ENCODE measurements around the gene MCC.

MCC gene

GRCh38 chr5:113108485-113108884 lies 379.8 kb downstream of the MCC start:
- no peak overlapping the region for H3K9ac ChIP-seq (ENCODE audit: insufficient read length, low read depth)
- no peak overlapping the region for H3K4me3 ChIP-seq (ENCODE audit: insufficient read length, low read depth)
- DNase-seq (ENCODE audit: low read depth, low spot score) = no peak
- TF ChIP-seq YY1 (IDR thresholded peaks at IDR 0.05; ENCODE audit: insufficient read depth, insufficient read length) = no peak
- TF ChIP-seq SUZ12 (IDR thresholded peaks at IDR 0.05; ENCODE audit: extremely low read depth, insufficient read depth, insufficient read length) = no peak
- TF ChIP-seq ZNF274 (IDR thresholded peaks at IDR 0.05; ENCODE audit: low read depth, low read length) = no peak
- H3K36me3 ChIP-seq (ENCODE audit: insufficient read depth, insufficient read length, low read length) = peaks cover 8% of the 10 kb centered on the region
- H3K4me1 ChIP-seq (ENCODE audit: insufficient read depth, insufficient read length) = no peaks in the 10 kb centered on the region
- no peaks in the 10 kb centered on the region for H3K9me3 ChIP-seq (ENCODE audit: insufficient read depth, low read length)
- H3K27me3 ChIP-seq (ENCODE audit: insufficient read depth, insufficient read length) = no peaks in the 10 kb centered on the region

GRCh38 chr5:113106821-113107220 lies 381.4 kb downstream of the MCC start:
- H3K9ac ChIP-seq (ENCODE audit: insufficient read length, low read depth) = no peak overlapping the region
- H3K27me3 ChIP-seq (ENCODE audit: insufficient read depth, insufficient read length) = no peaks in the 10 kb centered on the region
- peaks cover 8% of the 10 kb centered on the region for H3K36me3 ChIP-seq (ENCODE audit: insufficient read depth, insufficient read length, low read length)
- H3K4me1 ChIP-seq (ENCODE audit: insufficient read depth, insufficient read length) = no peaks in the 10 kb centered on the region
- H3K4me3 ChIP-seq (ENCODE audit: insufficient read length, low read depth) = no peak overlapping the region
- no peak for TF ChIP-seq ZNF274 (IDR thresholded peaks at IDR 0.05; ENCODE audit: low read depth, low read length)
- no peak for TF ChIP-seq SUZ12 (IDR thresholded peaks at IDR 0.05; ENCODE audit: extremely low read depth, insufficient read depth, insufficient read length)
- TF ChIP-seq YY1 (IDR thresholded peaks at IDR 0.05; ENCODE audit: insufficient read depth, insufficient read length) = no peak
- H3K9me3 ChIP-seq (ENCODE audit: insufficient read depth, low read length) = no peaks in the 10 kb centered on the region
- DNase-seq (ENCODE audit: low read depth, low spot score) = no peak

GRCh38 chr5:113105693-113106280 lies 382.5 kb downstream of the MCC start:
- TF ChIP-seq ZNF274 (IDR thresholded peaks at IDR 0.05; ENCODE audit: low read depth, low read length) (no peak), SUZ12 (IDR thresholded peaks at IDR 0.05; ENCODE audit: extremely low read depth, insufficient read depth, insufficient read length) (no peak), YY1 (IDR thresholded peaks at IDR 0.05; ENCODE audit: insufficient read depth, insufficient read length) (no peak)
- no peaks in the 10 kb centered on the region for H3K9me3 ChIP-seq (ENCODE audit: insufficient read depth, low read length)
- peaks cover 13% of the 10 kb centered on the region for H3K36me3 ChIP-seq (ENCODE audit: insufficient read depth, insufficient read length, low read length)
- no peak overlapping the region for H3K4me3 ChIP-seq (ENCODE audit: insufficient read length, low read depth)
- no peaks in the 10 kb centered on the region for H3K27me3 ChIP-seq (ENCODE audit: insufficient read depth, insufficient read length)
- no peak overlapping the region for H3K9ac ChIP-seq (ENCODE audit: insufficient read length, low read depth)
- H3K4me1 ChIP-seq (ENCODE audit: insufficient read depth, insufficient read length) = no peaks in the 10 kb centered on the region
- DNase-seq (ENCODE audit: low read depth, low spot score) = no peak

DNA sequence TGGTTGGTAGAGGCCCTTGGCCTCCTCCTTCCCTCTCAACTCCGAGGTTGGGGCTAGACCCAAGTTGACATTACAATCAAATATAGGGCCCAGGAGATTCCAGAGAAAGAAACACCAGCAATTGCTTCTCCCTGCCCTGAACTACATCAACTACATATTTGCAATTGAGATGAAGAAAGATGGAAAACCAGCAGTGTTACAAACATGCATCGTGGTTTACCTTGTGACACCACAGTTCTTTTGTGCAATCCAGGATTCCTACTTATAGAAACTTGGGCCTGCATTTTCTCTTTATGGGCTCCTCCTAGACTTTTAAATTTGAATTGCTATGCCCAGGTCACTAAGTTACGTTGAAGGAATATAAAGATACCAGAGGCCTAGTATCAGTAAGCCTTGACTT lies 384.9 kb downstream of the MCC start:
- TF ChIP-seq ZNF274 (IDR thresholded peaks at IDR 0.05; ENCODE audit: low read depth, low read length) (no peak), SUZ12 (IDR thresholded peaks at IDR 0.05; ENCODE audit: extremely low read depth, insufficient read depth, insufficient read length) (no peak), YY1 (IDR thresholded peaks at IDR 0.05; ENCODE audit: insufficient read depth, insufficient read length) (no peak)
- H3K36me3 ChIP-seq (ENCODE audit: insufficient read depth, insufficient read length, low read length) = peaks cover 25% of the 10 kb centered on the region
- no peak for DNase-seq (ENCODE audit: low read depth, low spot score)
- H3K4me1 ChIP-seq (ENCODE audit: insufficient read depth, insufficient read length) = no peaks in the 10 kb centered on the region
- H3K9ac ChIP-seq (ENCODE audit: insufficient read length, low read depth) = no peak overlapping the region
- H3K9me3 ChIP-seq (ENCODE audit: insufficient read depth, low read length) = no peaks in the 10 kb centered on the region
- H3K27me3 ChIP-seq (ENCODE audit: insufficient read depth, insufficient read length) = no peaks in the 10 kb centered on the region
- no peak overlapping the region for H3K4me3 ChIP-seq (ENCODE audit: insufficient read length, low read depth)

- TF ChIP-seq SUZ12 (IDR thresholded peaks at IDR 0.05; ENCODE audit: extremely low read depth, insufficient read depth, insufficient read length) = no peak
- no peak for TF ChIP-seq YY1 (IDR thresholded peaks at IDR 0.05; ENCODE audit: insufficient read depth, insufficient read length)
- TF ChIP-seq ZNF274 (IDR thresholded peaks at IDR 0.05; ENCODE audit: low read depth, low read length) = no peak
- Histone ChIP-seq H3K27me3 (ENCODE audit: insufficient read depth, insufficient read length) (no peaks in the 10 kb centered on the region), H3K4me1 (ENCODE audit: insufficient read depth, insufficient read length) (no peaks in the 10 kb centered on the region), H3K36me3 (ENCODE audit: insufficient read depth, insufficient read length, low read length) (peaks cover 25% of the 10 kb centered on the region), H3K9ac (ENCODE audit: insufficient read length, low read depth) (no peak overlapping the region), H3K9me3 (ENCODE audit: insufficient read depth, low read length) (no peaks in the 10 kb centered on the region), H3K4me3 (ENCODE audit: insufficient read length, low read depth) (no peak overlapping the region)
- no peak for DNase-seq (ENCODE audit: low read depth, low spot score)
Observed at GRCh38 chr5:113102121-113102531, 386.1 kb downstream of the MCC start.

- Histone ChIP-seq H3K4me1 (ENCODE audit: insufficient read depth, insufficient read length) (no peaks in the 10 kb centered on the region), H3K9ac (ENCODE audit: insufficient read length, low read depth) (no peak overlapping the region), H3K27me3 (ENCODE audit: insufficient read depth, insufficient read length) (no peaks in the 10 kb centered on the region), H3K4me3 (ENCODE audit: insufficient read length, low read depth) (no peak overlapping the region), H3K36me3 (ENCODE audit: insufficient read depth, insufficient read length, low read length) (peaks cover 25% of the 10 kb centered on the region), H3K9me3 (ENCODE audit: insufficient read depth, low read length) (no peaks in the 10 kb centered on the region)
- no peak for DNase-seq (ENCODE audit: low read depth, low spot score)
- TF ChIP-seq ZNF274 (IDR thresholded peaks at IDR 0.05; ENCODE audit: low read depth, low read length) (no peak), SUZ12 (IDR thresholded peaks at IDR 0.05; ENCODE audit: extremely low read depth, insufficient read depth, insufficient read length) (no peak), YY1 (IDR thresholded peaks at IDR 0.05; ENCODE audit: insufficient read depth, insufficient read length) (no peak)
Observed at GRCh38 chr5:113100981-113101380, 387.3 kb downstream of the MCC start.

DNA sequence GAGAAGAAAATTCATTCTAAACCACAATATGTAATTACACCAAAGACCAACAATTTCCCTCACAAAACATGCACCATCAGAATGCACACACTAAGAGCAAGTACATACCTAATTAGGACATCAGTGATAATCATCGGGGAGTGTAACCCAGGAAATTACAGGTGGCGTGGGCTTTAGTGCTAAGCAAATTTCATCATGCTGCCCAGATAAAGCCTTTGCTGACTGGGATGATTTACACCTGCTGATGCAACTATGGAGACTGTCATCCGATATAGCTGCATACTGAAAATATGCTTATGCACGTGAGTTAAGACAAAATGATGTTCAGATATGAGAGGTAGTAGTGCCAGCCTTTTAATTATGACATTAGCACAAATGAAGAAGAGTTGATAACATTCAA lies 388.4 kb downstream of the MCC start:
- Histone ChIP-seq H3K4me3 (ENCODE audit: insufficient read length, low read depth) (no peak overlapping the region), H3K4me1 (ENCODE audit: insufficient read depth, insufficient read length) (no peaks in the 10 kb centered on the region), H3K9me3 (ENCODE audit: insufficient read depth, low read length) (no peaks in the 10 kb centered on the region), H3K27me3 (ENCODE audit: insufficient read depth, insufficient read length) (no peaks in the 10 kb centered on the region), H3K36me3 (ENCODE audit: insufficient read depth, insufficient read length, low read length) (peaks cover 22% of the 10 kb centered on the region), H3K9ac (ENCODE audit: insufficient read length, low read depth) (no peak overlapping the region)
- no peak for TF ChIP-seq SUZ12 (IDR thresholded peaks at IDR 0.05; ENCODE audit: extremely low read depth, insufficient read depth, insufficient read length)
- DNase-seq (ENCODE audit: low read depth, low spot score) = no peak
